ENCODE data around the gene HOXB13. TPM values are rescaled to one million over a fixed set of nuclear protein-coding genes. Genes with fewer than 3 reads are reported as not detected.

Gene HOXB13
- total and polyA plus RNA-seq, 4 donors = 0.18 to 0.25 TPM; not detected in 2

DNA sequence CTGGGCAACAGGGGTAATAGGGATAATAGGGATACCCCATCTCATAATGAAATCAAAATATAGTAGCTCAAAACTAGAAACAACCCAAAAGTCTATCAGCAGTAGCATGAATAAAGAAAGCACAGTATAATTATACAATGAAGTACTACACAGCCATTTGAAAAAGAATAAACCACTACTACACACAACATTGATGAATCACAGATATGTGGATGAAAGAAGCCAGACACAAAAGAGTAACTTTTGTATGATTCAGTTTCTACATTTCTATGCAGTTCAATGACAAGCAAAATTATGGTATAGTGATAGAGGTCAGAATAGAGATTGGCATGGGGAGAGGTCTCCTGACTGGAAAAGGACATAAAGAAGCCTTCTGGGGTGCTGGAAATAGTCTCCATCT is 2.8 kb upstream of the HOXB13 start:
- Histone ChIP-seq H3K27ac (ENCODE audit: low read depth in 1 of 2, low read length in 2 of 2) (no peak overlapping the region), H3K4me3 (ENCODE audit: low read length in 2 of 2) (no peak overlapping the region), H3K36me3 (ENCODE audit: control insufficient read depth in 1 of 2, insufficient read depth in 2 of 2, low read length in 1 of 2) (no peaks in the 10 kb centered on the region), H3K27me3 (ENCODE audit: control insufficient read depth in 1 of 2, insufficient read depth in 2 of 2, low read length in 1 of 2) (no peaks in the 10 kb centered on the region), H3K4me1 (ENCODE audit: control insufficient read depth in 1 of 2, insufficient read depth in 2 of 2, low read length in 2 of 2) (no peaks in the 10 kb centered on the region), H3K9me3 (ENCODE audit: control insufficient read depth, low read length) (no peaks in the 10 kb centered on the region)
- intact Hi-C loops (cut with DNase I) = no loop called here
- DNase-seq (no peak), ATAC-seq (ENCODE audit: low FRiP score) (no peak)

DNA sequence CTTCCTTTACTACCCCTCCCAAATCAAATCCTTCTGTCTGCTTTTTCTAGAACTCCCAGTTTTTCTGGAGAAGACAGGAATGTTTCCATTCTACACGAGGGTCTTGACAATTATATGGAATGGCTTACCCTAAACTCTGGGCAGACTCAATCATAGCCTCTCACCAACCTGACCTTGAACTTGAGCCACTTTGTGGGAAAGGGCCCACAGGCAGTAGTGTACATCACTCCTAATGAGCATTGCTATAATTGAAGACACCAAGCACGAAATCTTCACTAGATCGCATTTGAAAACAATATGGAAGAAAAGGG is 1.6 kb upstream of the HOXB13 start:
- 44 to 52% methylated on average over 3 of the region's 3 CpGs for WGBS, 2 donors
- no peaks in the 10 kb centered on the region for H3K36me3 ChIP-seq (ENCODE audit: control insufficient read depth in 1 of 2, insufficient read depth in 2 of 2, low read length in 1 of 2)
- H3K27ac ChIP-seq (ENCODE audit: low read depth in 1 of 2, low read length in 2 of 2) = no peak overlapping the region
- no peaks in the 10 kb centered on the region for H3K9me3 ChIP-seq (ENCODE audit: control insufficient read depth, low read length)
- no peaks in the 10 kb centered on the region for H3K27me3 ChIP-seq (ENCODE audit: control insufficient read depth in 1 of 2, insufficient read depth in 2 of 2, low read length in 1 of 2)
- H3K4me1 ChIP-seq (ENCODE audit: control insufficient read depth in 1 of 2, insufficient read depth in 2 of 2, low read length in 2 of 2) = no peaks in the 10 kb centered on the region
- ATAC-seq (ENCODE audit: low FRiP score) (no peak), DNase-seq (no peak)
- no peak overlapping the region for H3K4me3 ChIP-seq (ENCODE audit: low read length in 2 of 2)
- intact Hi-C loops (cut with DNase I) = no loop called here

DNA sequence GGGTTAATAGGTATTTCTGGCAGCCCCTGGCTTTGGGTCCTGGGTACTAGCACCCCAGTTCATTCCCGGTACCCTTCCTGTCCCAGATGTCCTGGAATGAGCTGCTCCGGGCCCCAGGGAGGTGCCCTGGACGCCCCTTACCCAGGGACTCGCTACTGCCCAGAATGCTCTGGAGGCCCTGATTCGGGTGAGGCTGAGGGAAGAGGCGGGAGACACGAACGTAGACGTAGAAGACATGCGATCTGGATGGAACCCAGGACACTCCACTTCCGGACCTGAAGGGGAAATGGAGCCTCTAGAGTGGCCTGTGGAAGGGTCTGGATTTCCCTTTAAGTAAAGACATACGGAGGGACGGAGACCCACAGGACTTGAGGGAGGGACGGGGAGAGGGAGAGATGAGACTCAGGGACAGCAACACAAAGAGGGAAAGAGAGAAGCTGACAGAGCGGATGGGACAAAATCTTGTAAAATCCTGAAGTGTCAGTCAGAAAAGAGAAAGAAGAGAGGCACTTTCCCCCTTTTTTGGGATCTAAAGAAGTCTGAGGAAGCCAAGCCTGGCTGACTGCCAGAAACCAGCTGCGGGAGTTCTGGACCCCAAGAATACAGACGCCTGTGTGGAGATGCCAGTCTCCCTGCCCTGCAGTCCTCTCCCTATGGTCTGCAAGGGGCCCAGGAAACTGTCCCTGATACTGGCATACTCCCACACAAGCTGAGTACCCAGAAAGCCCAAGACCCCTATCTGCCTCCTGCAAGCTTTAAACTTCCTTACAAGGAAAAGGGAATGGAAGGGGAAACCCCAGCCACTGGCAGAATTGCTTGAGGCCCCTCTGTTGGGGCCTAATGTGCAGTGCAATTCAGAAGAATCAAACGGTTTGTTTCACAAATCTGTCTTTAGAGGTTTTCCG is 1.0 kb upstream of the HOXB13 start:
- DNase-seq (no peak), ATAC-seq (ENCODE audit: low FRiP score) (no peak)
- intact Hi-C loops (cut with DNase I) = loop anchor here (5.0 to 10.0 kb wide), 2 partner anchors 63 to 145 kb away; no protein-coding TSS in a partner anchor
- WGBS, 2 donors = 12 to 13% methylated on average over 19 of the region's 19 CpGs
- no peaks in the 10 kb centered on the region for H3K9me3 ChIP-seq (ENCODE audit: control insufficient read depth, low read length)
- no peaks in the 10 kb centered on the region for H3K36me3 ChIP-seq (ENCODE audit: control insufficient read depth in 1 of 2, insufficient read depth in 2 of 2, low read length in 1 of 2)
- no peaks in the 10 kb centered on the region for H3K27me3 ChIP-seq (ENCODE audit: control insufficient read depth in 1 of 2, insufficient read depth in 2 of 2, low read length in 1 of 2)
- no peaks in the 10 kb centered on the region for H3K4me1 ChIP-seq (ENCODE audit: control insufficient read depth in 1 of 2, insufficient read depth in 2 of 2, low read length in 2 of 2)
- H3K27ac ChIP-seq (ENCODE audit: low read depth in 1 of 2, low read length in 2 of 2) = no peak overlapping the region
- H3K4me3 ChIP-seq (ENCODE audit: low read length in 2 of 2) = no peak overlapping the region

DNA sequence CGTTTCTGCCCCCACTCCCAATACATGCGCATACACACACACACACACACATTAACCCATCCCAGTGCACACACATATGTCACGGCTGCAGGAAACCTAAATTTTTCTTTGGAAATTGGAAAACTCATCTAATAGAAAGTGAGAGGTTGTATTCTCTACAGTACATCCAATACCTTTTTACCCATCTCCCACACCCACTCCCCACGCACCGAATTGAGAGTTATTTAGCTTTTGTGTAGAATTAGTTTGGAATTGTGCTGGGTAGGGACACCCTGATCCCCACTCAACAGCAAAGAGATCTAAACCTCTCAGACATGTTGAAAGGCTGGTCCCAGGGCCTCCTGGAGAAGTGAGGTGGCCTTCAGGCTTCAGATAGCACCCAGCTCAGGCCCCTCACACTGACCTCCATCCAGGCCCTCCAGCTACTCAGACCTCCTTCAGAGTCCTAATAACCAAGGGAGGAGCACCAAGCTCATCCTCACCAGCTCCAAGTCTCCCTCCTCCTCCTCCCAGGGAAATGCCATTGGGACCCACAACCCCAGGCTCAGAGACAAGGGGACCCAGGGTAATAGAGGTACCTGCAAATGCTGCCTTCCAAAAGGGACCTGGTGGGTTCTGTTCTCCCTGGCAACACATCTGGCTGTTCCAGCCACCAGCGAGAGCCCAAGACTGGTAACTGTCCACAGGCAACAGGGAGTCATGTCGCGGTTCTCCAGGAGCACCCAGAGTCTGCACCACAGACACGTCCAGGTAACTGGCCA is 955 bp downstream of the HOXB13 start:
- no peaks in the 10 kb centered on the region for H3K9me3 ChIP-seq (ENCODE audit: control insufficient read depth, low read length)
- ATAC-seq (ENCODE audit: low FRiP score) (no peak), DNase-seq (no peak)
- intact Hi-C loops (cut with DNase I) = loop anchor here (5.0 to 10.0 kb wide), 2 partner anchors 65 to 147 kb away; no protein-coding TSS in a partner anchor
- no peaks in the 10 kb centered on the region for H3K4me1 ChIP-seq (ENCODE audit: control insufficient read depth in 1 of 2, insufficient read depth in 2 of 2, low read length in 2 of 2)
- H3K36me3 ChIP-seq (ENCODE audit: control insufficient read depth in 1 of 2, insufficient read depth in 2 of 2, low read length in 1 of 2) = no peaks in the 10 kb centered on the region
- no peak overlapping the region for H3K27ac ChIP-seq (ENCODE audit: low read depth in 1 of 2, low read length in 2 of 2)
- WGBS, 2 donors = 35 to 37% methylated on average over 9 of the region's 9 CpGs
- no peaks in the 10 kb centered on the region for H3K27me3 ChIP-seq (ENCODE audit: control insufficient read depth in 1 of 2, insufficient read depth in 2 of 2, low read length in 1 of 2)
- H3K4me3 ChIP-seq (ENCODE audit: low read length in 2 of 2) = no peak overlapping the region

DNA sequence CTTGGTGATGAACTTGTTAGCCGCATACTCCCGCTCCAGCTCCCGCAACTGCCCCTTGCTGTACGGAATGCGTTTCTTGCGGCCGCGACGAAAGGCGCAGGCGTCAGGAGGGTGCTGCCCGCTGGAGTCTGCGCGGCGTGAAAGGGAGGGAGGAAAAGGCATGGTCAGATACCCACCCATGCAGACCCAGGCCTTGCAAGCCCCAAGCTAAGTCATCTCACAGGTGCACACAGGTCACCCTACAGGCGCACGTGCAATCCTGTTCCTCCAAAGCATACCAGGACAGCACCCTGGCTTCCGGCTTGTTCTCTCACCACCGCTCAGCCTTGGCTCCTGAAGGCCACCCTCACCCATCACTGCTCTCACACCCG is 1.6 kb downstream of the HOXB13 start:
- intact Hi-C loops (cut with DNase I) = loop anchor here (5.0 to 10.0 kb wide), 2 partner anchors 65 to 148 kb away; no protein-coding TSS in a partner anchor
- WGBS, 2 donors = 12 to 13% methylated on average over 19 to 20 of the region's 20 CpGs
- Histone ChIP-seq H3K4me3 (ENCODE audit: low read length in 2 of 2) (no peak overlapping the region), H3K27me3 (ENCODE audit: control insufficient read depth in 1 of 2, insufficient read depth in 2 of 2, low read length in 1 of 2) (no peaks in the 10 kb centered on the region), H3K4me1 (ENCODE audit: control insufficient read depth in 1 of 2, insufficient read depth in 2 of 2, low read length in 2 of 2) (no peaks in the 10 kb centered on the region), H3K9me3 (ENCODE audit: control insufficient read depth, low read length) (no peaks in the 10 kb centered on the region), H3K36me3 (ENCODE audit: control insufficient read depth in 1 of 2, insufficient read depth in 2 of 2, low read length in 1 of 2) (no peaks in the 10 kb centered on the region), H3K27ac (ENCODE audit: low read depth in 1 of 2, low read length in 2 of 2) (no peak overlapping the region)
- no peak for ATAC-seq (ENCODE audit: low FRiP score)
- DNase-seq = no peak

DNA sequence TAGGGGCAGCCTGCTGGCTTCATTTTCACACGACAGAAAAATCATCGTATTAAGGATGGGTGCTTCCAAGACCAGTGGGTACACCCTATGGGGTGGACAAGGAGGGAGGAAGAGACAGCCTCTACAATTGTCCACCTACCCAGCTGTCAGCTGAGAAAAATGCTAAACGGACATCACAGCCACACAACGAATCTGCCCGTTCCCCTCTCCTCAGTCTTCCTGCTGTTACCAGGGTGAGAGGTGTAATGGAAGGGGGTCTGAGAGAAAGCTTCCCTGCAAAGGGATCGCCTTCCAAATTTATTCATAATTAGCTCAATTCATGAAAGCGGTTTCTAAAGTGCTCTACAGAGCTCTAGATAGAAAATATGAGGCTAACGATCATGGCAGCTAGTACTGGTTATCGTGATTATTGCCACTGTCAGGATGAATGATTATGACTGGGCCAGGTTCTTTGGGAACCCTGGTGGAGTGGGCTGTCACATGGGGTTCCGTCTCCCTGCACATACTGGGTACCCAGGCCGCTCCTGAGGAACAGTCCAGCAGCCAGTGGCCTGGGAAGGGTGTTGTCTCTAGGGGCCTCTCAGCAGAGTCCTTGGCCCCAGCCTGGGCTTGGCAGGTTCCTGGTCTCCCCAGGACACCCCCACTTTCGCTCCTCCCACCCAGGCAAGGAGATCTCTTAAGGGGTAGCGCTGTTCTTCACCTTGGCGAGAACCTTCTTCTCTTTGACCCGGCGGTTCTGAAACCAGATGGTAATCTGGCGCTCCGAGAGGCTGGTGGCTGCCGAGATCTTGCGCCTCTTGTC is 2.2 kb downstream of the HOXB13 start:
- intact Hi-C loops (cut with DNase I) = loop anchor here (5.0 to 10.0 kb wide), 2 partner anchors 66 to 148 kb away; no protein-coding TSS in a partner anchor
- Histone ChIP-seq H3K9me3 (ENCODE audit: control insufficient read depth, low read length) (no peaks in the 10 kb centered on the region), H3K4me1 (ENCODE audit: control insufficient read depth in 1 of 2, insufficient read depth in 2 of 2, low read length in 2 of 2) (no peaks in the 10 kb centered on the region), H3K27ac (ENCODE audit: low read depth in 1 of 2, low read length in 2 of 2) (no peak overlapping the region), H3K36me3 (ENCODE audit: control insufficient read depth in 1 of 2, insufficient read depth in 2 of 2, low read length in 1 of 2) (no peaks in the 10 kb centered on the region), H3K27me3 (ENCODE audit: control insufficient read depth in 1 of 2, insufficient read depth in 2 of 2, low read length in 1 of 2) (no peaks in the 10 kb centered on the region), H3K4me3 (ENCODE audit: low read length in 2 of 2) (no peak overlapping the region)
- ATAC-seq (ENCODE audit: low FRiP score) (no peak), DNase-seq (peak in 1 of 2 donors; percentile 2)
- WGBS, 2 donors = 15 to 16% methylated on average over 20 of the region's 20 CpGs

DNA sequence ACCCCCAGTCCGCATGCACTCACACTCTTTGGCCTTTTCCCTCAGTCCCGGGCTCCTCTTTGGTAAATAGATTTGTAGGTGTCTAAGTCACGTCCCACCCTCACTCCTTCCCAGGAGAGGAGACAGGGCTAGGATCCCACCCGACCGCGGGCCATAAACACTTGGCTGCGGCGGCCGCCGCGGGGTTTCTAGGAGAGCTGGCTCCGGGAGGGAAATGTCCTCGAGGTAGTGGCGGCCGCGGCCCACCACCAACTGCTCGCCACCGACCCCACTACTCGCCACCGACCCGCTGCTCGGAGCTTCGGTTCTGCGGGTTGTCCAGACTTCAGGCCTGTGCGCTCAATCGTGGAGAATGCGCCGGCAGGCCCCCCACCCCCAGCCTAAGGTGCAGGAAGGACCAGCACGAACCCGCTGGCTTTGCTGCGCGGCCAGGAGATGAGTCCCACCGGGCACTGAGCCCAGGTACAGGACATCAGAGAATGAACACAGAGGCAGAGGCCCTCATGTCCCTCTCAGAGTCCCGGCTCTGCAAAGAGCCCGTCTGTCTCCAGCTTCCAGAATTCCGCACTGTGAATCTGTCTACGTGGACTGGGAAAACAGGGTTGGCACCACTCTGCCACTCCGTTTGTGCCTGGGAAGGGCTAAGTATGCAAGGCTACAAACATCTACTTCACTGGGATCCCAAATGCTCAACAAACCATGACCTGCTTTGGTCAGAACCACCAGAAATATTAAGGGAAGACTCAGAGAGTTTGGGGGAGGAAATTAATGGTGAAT is 3.1 kb downstream of the HOXB13 start:
- intact Hi-C loops (cut with DNase I) = loop anchor here (5.0 to 10.0 kb wide), 2 partner anchors 67 to 149 kb away; no protein-coding TSS in a partner anchor
- Histone ChIP-seq H3K27ac (ENCODE audit: low read depth in 1 of 2, low read length in 2 of 2) (no peak overlapping the region), H3K27me3 (ENCODE audit: control insufficient read depth in 1 of 2, insufficient read depth in 2 of 2, low read length in 1 of 2) (no peaks in the 10 kb centered on the region), H3K4me1 (ENCODE audit: control insufficient read depth in 1 of 2, insufficient read depth in 2 of 2, low read length in 2 of 2) (no peaks in the 10 kb centered on the region), H3K36me3 (ENCODE audit: control insufficient read depth in 1 of 2, insufficient read depth in 2 of 2, low read length in 1 of 2) (no peaks in the 10 kb centered on the region), H3K9me3 (ENCODE audit: control insufficient read depth, low read length) (no peaks in the 10 kb centered on the region), H3K4me3 (ENCODE audit: low read length in 2 of 2) (no peak overlapping the region)
- WGBS, 2 donors = 5 to 6% methylated on average over 38 of the region's 38 CpGs
- ATAC-seq (ENCODE audit: low FRiP score) (no peak), DNase-seq (peak in 1 of 2 donors; percentile 74)

DNA sequence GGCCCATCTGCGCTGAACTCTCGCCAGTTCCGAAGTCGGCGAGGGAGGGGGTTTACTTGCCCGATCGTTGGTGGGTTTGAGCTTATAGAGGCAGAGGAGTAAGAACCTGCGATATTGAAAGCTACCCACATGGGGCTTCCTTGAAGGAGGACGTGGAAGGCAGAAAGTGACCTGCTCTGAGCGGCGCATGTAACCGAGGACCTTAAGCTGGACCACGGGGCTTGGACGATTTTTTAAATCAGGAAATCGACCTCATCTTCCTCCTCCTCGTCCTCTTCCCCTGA is 3.6 kb downstream of the HOXB13 start:
- intact Hi-C loops (cut with DNase I) = loop anchor here (5.0 to 10.0 kb wide), 2 partner anchors 67 to 150 kb away; no protein-coding TSS in a partner anchor
- no peaks in the 10 kb centered on the region for H3K36me3 ChIP-seq (ENCODE audit: control insufficient read depth in 1 of 2, insufficient read depth in 2 of 2, low read length in 1 of 2)
- no peak overlapping the region for H3K27ac ChIP-seq (ENCODE audit: low read depth in 1 of 2, low read length in 2 of 2)
- ATAC-seq (ENCODE audit: low FRiP score) (no peak), DNase-seq (no peak)
- H3K4me3 ChIP-seq (ENCODE audit: low read length in 2 of 2) = no peak overlapping the region
- H3K9me3 ChIP-seq (ENCODE audit: control insufficient read depth, low read length) = no peaks in the 10 kb centered on the region
- no peaks in the 10 kb centered on the region for H3K4me1 ChIP-seq (ENCODE audit: control insufficient read depth in 1 of 2, insufficient read depth in 2 of 2, low read length in 2 of 2)
- H3K27me3 ChIP-seq (ENCODE audit: control insufficient read depth in 1 of 2, insufficient read depth in 2 of 2, low read length in 1 of 2) = no peaks in the 10 kb centered on the region
- WGBS, 2 donors = 3 to 5% methylated on average over 16 of the region's 16 CpGs
